Measurements from ENCODE around the gene ERICH4. TPM values are rescaled to one million over a fixed set of nuclear protein-coding genes. Genes with fewer than 3 reads are reported as not detected.

Gene ERICH4
- total and polyA plus RNA-seq, 9 of the 15 experiments (the other 6 are each of a cell fraction or from before 2014, with no cell fraction given): not detected

DNA sequence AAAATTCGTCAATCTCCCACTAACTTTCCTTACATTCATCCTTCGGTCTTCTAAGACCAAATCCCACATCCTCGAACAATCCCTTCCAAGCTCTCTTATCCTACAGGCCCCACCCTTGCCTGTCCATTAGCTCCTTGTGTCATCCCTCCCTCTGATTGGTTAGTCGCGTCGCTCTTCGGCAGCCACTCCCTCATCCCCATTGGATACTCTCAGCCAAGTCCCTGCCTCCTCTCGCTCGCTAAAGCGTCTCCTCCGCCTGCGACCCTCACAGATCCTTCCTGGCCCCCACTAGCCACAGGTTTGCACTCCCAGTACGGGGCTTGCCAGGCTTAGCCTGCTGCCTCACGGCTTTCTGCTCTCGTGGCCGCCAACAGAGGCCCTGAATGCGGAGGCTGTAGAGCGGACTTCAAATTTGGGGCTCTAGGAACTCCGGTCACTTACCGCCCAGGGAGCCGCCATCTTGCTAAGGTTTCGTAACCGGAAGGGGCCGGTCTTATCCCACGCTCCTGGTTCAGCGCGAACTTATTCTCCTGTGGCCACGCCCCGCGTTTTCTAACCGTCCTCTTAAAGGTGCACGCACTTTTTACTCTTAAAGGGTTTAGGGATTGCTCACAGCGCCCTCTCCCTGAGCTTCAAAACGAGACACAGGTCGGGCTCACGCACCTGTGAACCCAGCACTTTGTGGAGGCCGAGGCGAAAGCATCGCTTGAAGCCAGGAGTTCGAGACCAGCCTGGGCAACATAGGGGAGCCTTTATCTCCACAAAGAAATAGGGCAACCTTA, 3.3 kb upstream of the ERICH4 start, which contains the start of gene DMAC2 (continued):
- TF ChIP-seq, protein P1, sequence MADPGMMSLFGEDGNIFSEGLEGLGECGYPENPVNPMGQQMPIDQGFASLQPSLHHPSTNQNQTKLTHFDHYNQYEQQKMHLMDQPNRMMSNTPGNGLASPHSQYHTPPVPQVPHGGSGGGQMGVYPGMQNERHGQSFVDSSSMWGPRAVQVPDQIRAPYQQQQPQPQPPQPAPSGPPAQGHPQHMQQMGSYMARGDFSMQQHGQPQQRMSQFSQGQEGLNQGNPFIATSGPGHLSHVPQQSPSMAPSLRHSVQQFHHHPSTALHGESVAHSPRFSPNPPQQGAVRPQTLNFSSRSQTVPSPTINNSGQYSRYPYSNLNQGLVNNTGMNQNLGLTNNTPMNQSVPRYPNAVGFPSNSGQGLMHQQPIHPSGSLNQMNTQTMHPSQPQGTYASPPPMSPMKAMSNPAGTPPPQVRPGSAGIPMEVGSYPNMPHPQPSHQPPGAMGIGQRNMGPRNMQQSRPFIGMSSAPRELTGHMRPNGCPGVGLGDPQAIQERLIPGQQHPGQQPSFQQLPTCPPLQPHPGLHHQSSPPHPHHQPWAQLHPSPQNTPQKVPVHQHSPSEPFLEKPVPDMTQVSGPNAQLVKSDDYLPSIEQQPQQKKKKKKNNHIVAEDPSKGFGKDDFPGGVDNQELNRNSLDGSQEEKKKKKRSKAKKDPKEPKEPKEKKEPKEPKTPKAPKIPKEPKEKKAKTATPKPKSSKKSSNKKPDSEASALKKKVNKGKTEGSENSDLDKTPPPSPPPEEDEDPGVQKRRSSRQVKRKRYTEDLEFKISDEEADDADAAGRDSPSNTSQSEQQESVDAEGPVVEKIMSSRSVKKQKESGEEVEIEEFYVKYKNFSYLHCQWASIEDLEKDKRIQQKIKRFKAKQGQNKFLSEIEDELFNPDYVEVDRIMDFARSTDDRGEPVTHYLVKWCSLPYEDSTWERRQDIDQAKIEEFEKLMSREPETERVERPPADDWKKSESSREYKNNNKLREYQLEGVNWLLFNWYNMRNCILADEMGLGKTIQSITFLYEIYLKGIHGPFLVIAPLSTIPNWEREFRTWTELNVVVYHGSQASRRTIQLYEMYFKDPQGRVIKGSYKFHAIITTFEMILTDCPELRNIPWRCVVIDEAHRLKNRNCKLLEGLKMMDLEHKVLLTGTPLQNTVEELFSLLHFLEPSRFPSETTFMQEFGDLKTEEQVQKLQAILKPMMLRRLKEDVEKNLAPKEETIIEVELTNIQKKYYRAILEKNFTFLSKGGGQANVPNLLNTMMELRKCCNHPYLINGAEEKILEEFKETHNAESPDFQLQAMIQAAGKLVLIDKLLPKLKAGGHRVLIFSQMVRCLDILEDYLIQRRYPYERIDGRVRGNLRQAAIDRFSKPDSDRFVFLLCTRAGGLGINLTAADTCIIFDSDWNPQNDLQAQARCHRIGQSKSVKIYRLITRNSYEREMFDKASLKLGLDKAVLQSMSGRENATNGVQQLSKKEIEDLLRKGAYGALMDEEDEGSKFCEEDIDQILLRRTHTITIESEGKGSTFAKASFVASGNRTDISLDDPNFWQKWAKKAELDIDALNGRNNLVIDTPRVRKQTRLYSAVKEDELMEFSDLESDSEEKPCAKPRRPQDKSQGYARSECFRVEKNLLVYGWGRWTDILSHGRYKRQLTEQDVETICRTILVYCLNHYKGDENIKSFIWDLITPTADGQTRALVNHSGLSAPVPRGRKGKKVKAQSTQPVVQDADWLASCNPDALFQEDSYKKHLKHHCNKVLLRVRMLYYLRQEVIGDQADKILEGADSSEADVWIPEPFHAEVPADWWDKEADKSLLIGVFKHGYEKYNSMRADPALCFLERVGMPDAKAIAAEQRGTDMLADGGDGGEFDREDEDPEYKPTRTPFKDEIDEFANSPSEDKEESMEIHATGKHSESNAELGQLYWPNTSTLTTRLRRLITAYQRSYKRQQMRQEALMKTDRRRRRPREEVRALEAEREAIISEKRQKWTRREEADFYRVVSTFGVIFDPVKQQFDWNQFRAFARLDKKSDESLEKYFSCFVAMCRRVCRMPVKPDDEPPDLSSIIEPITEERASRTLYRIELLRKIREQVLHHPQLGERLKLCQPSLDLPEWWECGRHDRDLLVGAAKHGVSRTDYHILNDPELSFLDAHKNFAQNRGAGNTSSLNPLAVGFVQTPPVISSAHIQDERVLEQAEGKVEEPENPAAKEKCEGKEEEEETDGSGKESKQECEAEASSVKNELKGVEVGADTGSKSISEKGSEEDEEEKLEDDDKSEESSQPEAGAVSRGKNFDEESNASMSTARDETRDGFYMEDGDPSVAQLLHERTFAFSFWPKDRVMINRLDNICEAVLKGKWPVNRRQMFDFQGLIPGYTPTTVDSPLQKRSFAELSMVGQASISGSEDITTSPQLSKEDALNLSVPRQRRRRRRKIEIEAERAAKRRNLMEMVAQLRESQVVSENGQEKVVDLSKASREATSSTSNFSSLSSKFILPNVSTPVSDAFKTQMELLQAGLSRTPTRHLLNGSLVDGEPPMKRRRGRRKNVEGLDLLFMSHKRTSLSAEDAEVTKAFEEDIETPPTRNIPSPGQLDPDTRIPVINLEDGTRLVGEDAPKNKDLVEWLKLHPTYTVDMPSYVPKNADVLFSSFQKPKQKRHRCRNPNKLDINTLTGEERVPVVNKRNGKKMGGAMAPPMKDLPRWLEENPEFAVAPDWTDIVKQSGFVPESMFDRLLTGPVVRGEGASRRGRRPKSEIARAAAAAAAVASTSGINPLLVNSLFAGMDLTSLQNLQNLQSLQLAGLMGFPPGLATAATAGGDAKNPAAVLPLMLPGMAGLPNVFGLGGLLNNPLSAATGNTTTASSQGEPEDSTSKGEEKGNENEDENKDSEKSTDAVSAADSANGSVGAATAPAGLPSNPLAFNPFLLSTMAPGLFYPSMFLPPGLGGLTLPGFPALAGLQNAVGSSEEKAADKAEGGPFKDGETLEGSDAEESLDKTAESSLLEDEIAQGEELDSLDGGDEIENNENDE (IDR thresholded peaks at IDR 0.05; ENCODE audit: low read depth, low read length): no peak
- TF ChIP-seq SMAD2 (IDR thresholded peaks at IDR 0.05; ENCODE audit: low read depth, low read length) (no peak), ZNF830 (CRISPR knock-in tag; IDR thresholded peaks at IDR 0.05) (no peak), TCF3 (CRISPR knock-in tag; IDR thresholded peaks at IDR 0.05) (no peak), NRF1 (conservative IDR thresholded peaks at IDR 0.05 in 1 of 2, IDR thresholded peaks at IDR 0.05 in 1 of 2) (peak; percentile 76 to 81), ILK (tag; IDR thresholded peaks at IDR 0.05; ENCODE audit: borderline replicate concordance, low read depth) (no peak), SIX5 (IDR thresholded peaks at IDR 0.05; ENCODE audit: borderline replicate concordance in 1 of 2, insufficient read depth in 1 of 2, low read depth in 1 of 2, low read length in 2 of 2) (no peak)
- TF ChIP-seq, protein P2, sequence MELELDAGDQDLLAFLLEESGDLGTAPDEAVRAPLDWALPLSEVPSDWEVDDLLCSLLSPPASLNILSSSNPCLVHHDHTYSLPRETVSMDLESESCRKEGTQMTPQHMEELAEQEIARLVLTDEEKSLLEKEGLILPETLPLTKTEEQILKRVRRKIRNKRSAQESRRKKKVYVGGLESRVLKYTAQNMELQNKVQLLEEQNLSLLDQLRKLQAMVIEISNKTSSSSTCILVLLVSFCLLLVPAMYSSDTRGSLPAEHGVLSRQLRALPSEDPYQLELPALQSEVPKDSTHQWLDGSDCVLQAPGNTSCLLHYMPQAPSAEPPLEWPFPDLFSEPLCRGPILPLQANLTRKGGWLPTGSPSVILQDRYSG (tag; conservative IDR thresholded peaks at IDR 0.05; ENCODE audit: low read depth): no peak
- TF ChIP-seq, protein P3, sequence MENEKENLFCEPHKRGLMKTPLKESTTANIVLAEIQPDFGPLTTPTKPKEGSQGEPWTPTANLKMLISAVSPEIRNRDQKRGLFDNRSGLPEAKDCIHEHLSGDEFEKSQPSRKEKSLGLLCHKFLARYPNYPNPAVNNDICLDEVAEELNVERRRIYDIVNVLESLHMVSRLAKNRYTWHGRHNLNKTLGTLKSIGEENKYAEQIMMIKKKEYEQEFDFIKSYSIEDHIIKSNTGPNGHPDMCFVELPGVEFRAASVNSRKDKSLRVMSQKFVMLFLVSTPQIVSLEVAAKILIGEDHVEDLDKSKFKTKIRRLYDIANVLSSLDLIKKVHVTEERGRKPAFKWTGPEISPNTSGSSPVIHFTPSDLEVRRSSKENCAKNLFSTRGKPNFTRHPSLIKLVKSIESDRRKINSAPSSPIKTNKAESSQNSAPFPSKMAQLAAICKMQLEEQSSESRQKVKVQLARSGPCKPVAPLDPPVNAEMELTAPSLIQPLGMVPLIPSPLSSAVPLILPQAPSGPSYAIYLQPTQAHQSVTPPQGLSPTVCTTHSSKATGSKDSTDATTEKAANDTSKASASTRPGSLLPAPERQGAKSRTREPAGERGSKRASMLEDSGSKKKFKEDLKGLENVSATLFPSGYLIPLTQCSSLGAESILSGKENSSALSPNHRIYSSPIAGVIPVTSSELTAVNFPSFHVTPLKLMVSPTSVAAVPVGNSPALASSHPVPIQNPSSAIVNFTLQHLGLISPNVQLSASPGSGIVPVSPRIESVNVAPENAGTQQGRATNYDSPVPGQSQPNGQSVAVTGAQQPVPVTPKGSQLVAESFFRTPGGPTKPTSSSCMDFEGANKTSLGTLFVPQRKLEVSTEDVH (IDR thresholded peaks at IDR 0.05; ENCODE audit: low read depth, partially characterized antibody): no peak
- TF ChIP-seq, protein P4, sequence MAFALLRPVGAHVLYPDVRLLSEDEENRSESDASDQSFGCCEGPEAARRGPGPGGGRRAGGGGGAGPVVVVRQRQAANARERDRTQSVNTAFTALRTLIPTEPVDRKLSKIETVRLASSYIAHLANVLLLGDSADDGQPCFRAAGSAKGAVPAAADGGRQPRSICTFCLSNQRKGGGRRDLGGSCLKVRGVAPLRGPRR (CRISPR knock-in tag; IDR thresholded peaks at IDR 0.05): no peak
